Measurements from ENCODE around the gene KCNK5.

DNA sequence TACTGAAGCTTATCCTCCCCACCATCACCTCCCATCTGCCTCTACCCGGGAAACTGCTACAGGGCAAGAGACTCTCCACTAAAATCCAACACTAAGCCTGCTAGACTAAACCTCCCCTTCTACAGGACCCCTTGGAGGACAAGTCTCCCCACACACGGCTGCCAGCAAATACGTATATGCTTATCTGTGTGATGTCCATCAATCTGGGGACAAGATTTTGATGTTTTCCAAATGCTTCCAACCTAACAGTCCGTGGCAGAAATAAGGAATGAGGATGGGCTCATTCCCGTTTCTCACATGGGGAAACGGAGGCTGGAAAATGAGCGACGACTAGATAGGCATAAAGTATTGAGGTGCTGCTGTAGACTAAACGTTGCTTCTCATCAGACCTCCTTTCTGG is 1.8 kb downstream of the KCNK5 start:
- TF ChIP-seq POLR2A (IDR thresholded peaks at IDR 0.05; ENCODE audit: low read length) (no peak), GATA1 (IDR thresholded peaks at IDR 0.05; ENCODE audit: low read depth, low read length) (no peak)

All from erythroblast (primary cell).